Measurements from ENCODE around the gene ZC3H7A. TPM values are rescaled to one million over a fixed set of nuclear protein-coding genes. Genes with fewer than 3 reads are reported as not detected.

The ZC3H7A gene
- total and polyA plus RNA-seq, 2 donors (not counting 1 experiment from before 2014, with no cell fraction given): 48.9 to 52.8 TPM

DNA sequence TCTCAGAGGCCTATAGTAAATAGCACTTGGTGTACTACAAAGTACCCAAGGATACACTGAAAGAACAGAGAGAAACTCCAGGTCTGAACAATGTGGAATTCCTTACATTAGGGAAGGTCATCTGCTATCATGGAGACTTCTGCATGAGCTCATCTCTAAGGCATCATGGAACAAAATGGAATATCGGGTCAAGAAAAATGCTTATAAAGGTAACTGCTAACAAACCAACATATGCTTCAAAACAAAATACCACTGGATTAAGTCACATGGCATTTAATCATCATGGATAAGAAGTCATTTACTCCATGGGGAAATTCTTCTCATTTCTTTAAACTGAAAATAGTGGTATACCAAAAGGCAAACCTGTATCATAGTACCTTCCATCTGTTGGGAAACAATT, 88.6 kb downstream of the ZC3H7A start:
- Histone ChIP-seq H3K4me1 (ENCODE audit: control insufficient read depth, extremely low read depth, insufficient read depth, low read length) (peaks cover 2% of the 10 kb centered on the region), H3K36me3 (ENCODE audit: control insufficient read depth, insufficient read depth, low read length) (peaks cover 4% of the 10 kb centered on the region), H3K79me2 (ENCODE audit: control insufficient read depth, insufficient read depth, low read length) (no peaks in the 10 kb centered on the region), H3K4me2 (ENCODE audit: extremely low read depth, insufficient read depth, low read length) (no peak overlapping the region), H3K27ac (ENCODE audit: insufficient read depth, low read length) (no peak overlapping the region), H3K9ac (ENCODE audit: insufficient read depth, low read length) (no peak overlapping the region), H4K20me1 (ENCODE audit: control insufficient read depth, extremely low read depth, insufficient read depth, low read length) (no peaks in the 10 kb centered on the region), H2AFZ (ENCODE audit: low read length) (no peak overlapping the region), H3K4me3 (replicated peaks in 1 of 4; ENCODE audit: control extremely low read depth in 1 of 4, insufficient read depth in 1 of 4, low read depth in 3 of 4, low read length in 4 of 4) (no peak overlapping the region), H3K27me3 (ENCODE audit: control insufficient read depth, insufficient read depth, low read length) (no peaks in the 10 kb centered on the region), H3K9me3 (ENCODE audit: control insufficient read depth, insufficient read depth, low read depth, low read length) (no peaks in the 10 kb centered on the region)
- DNase-seq (ENCODE audit: low read depth in 2 of 2): peak; percentile 7 to 56
- TF ChIP-seq, protein P1, sequence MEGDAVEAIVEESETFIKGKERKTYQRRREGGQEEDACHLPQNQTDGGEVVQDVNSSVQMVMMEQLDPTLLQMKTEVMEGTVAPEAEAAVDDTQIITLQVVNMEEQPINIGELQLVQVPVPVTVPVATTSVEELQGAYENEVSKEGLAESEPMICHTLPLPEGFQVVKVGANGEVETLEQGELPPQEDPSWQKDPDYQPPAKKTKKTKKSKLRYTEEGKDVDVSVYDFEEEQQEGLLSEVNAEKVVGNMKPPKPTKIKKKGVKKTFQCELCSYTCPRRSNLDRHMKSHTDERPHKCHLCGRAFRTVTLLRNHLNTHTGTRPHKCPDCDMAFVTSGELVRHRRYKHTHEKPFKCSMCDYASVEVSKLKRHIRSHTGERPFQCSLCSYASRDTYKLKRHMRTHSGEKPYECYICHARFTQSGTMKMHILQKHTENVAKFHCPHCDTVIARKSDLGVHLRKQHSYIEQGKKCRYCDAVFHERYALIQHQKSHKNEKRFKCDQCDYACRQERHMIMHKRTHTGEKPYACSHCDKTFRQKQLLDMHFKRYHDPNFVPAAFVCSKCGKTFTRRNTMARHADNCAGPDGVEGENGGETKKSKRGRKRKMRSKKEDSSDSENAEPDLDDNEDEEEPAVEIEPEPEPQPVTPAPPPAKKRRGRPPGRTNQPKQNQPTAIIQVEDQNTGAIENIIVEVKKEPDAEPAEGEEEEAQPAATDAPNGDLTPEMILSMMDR (conservative IDR thresholded peaks at IDR 0.05 in 1 of 2, IDR thresholded peaks at IDR 0.05 in 1 of 2; ENCODE audit: low read depth in 1 of 2, low read length in 2 of 2): no peak
- no peak for TF ChIP-seq EZH2 (IDR thresholded peaks at IDR 0.05; ENCODE audit: low read length, missing control alignments)

DNA sequence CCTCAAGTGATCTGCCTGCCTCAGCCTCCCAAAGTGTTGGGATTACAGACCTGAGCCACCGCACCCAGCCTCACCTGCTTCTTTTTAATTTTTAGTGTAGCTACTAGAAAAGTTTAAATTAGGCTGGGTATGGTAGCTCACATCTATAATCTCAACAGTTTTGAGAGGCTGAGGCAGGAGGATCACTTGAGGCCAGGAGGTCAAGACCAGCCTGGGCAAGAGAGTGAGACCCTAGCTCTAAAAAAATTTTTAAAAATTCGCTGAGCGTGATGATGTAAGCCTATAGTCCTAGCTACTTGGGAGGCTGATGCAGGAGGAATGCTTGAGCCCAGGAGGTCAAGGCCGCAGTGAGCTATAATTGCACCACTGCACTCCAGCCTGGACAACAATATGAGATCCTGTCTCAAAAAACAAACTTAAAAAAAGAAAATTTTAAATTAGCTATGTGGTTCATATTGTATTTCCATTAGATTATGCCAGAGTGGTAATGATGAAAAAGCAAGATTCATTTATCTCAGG, 89.3 kb downstream of the ZC3H7A start:
- Histone ChIP-seq H3K27ac (ENCODE audit: insufficient read depth, low read length) (no peak overlapping the region), H3K27me3 (ENCODE audit: control insufficient read depth, insufficient read depth, low read length) (no peaks in the 10 kb centered on the region), H3K9me3 (ENCODE audit: control insufficient read depth, insufficient read depth, low read depth, low read length) (no peaks in the 10 kb centered on the region), H3K4me3 (replicated peaks in 1 of 4; ENCODE audit: control extremely low read depth in 1 of 4, insufficient read depth in 1 of 4, low read depth in 3 of 4, low read length in 4 of 4) (no peak overlapping the region), H3K9ac (ENCODE audit: insufficient read depth, low read length) (no peak overlapping the region), H3K79me2 (ENCODE audit: control insufficient read depth, insufficient read depth, low read length) (no peaks in the 10 kb centered on the region), H3K4me1 (ENCODE audit: control insufficient read depth, extremely low read depth, insufficient read depth, low read length) (peaks cover 2% of the 10 kb centered on the region), H3K36me3 (ENCODE audit: control insufficient read depth, insufficient read depth, low read length) (peaks cover 6% of the 10 kb centered on the region), H3K4me2 (ENCODE audit: extremely low read depth, insufficient read depth, low read length) (no peak overlapping the region), H4K20me1 (ENCODE audit: control insufficient read depth, extremely low read depth, insufficient read depth, low read length) (no peaks in the 10 kb centered on the region), H2AFZ (ENCODE audit: low read length) (no peak overlapping the region)
- TF ChIP-seq, protein P1 (conservative IDR thresholded peaks at IDR 0.05 in 1 of 2, IDR thresholded peaks at IDR 0.05 in 1 of 2; ENCODE audit: low read depth in 1 of 2, low read length in 2 of 2): no peak
- no peak for TF ChIP-seq EZH2 (IDR thresholded peaks at IDR 0.05; ENCODE audit: low read length, missing control alignments)
- DNase-seq (ENCODE audit: low read depth in 2 of 2): no peak

- no peak for TF ChIP-seq EZH2 (IDR thresholded peaks at IDR 0.05; ENCODE audit: low read length, missing control alignments)
- TF ChIP-seq, protein P1 (conservative IDR thresholded peaks at IDR 0.05 in 1 of 2, IDR thresholded peaks at IDR 0.05 in 1 of 2; ENCODE audit: low read depth in 1 of 2, low read length in 2 of 2): no peak
- no peak overlapping the region for H3K4me3 ChIP-seq (replicated peaks in 1 of 4; ENCODE audit: control extremely low read depth in 1 of 4, insufficient read depth in 1 of 4, low read depth in 3 of 4, low read length in 4 of 4)
- H3K27me3 ChIP-seq (ENCODE audit: control insufficient read depth, insufficient read depth, low read length): no peaks in the 10 kb centered on the region
- H3K9ac ChIP-seq (ENCODE audit: insufficient read depth, low read length): no peak overlapping the region
- no peak overlapping the region for H2AFZ ChIP-seq (ENCODE audit: low read length)
- H3K4me1 ChIP-seq (ENCODE audit: control insufficient read depth, extremely low read depth, insufficient read depth, low read length): peaks cover 2% of the 10 kb centered on the region
- H3K9me3 ChIP-seq (ENCODE audit: control insufficient read depth, insufficient read depth, low read depth, low read length): no peaks in the 10 kb centered on the region
- peaks cover 8% of the 10 kb centered on the region for H3K36me3 ChIP-seq (ENCODE audit: control insufficient read depth, insufficient read depth, low read length)
- no peaks in the 10 kb centered on the region for H3K79me2 ChIP-seq (ENCODE audit: control insufficient read depth, insufficient read depth, low read length)
- no peak overlapping the region for H3K4me2 ChIP-seq (ENCODE audit: extremely low read depth, insufficient read depth, low read length)
- H4K20me1 ChIP-seq (ENCODE audit: control insufficient read depth, extremely low read depth, insufficient read depth, low read length): no peaks in the 10 kb centered on the region
- no peak overlapping the region for H3K27ac ChIP-seq (ENCODE audit: insufficient read depth, low read length)
- DNase-seq (ENCODE audit: low read depth in 2 of 2): peak in 1 of 2 donors; percentile 27
These were observed 90.8 kb downstream of the ZC3H7A start for GRCh38 chr16:11706180-11706742.
